BE2C (cell line): Measurements from ENCODE around the gene AGPAT2.

Experiments used
- DNase-seq: peaks from one replicate; pipeline ENCODE4 v3.0.0-alpha.2; 2020
- H3K27me3 ChIP-seq: fragments of 250-450 bp; sonication (Bioruptor Pico); 2 replicates; pipeline ENCODE4 v1.5.1; 2020; ENCODE audit warnings: mild to moderate bottlenecking
- H3K36me3 ChIP-seq: fragments of 250-450 bp; sonication (Bioruptor Pico); 2 replicates; pipeline ENCODE4 v1.5.1; 2020; ENCODE audit warnings: mild to moderate bottlenecking
- H3K4me1 ChIP-seq: fragments of 250-450 bp; sonication (Bioruptor Pico); 2 replicates; pipeline ENCODE4 v1.5.1; 2020
- H3K4me3 ChIP-seq: 2 replicates; pipeline ENCODE4 v1.5.1; 2011; ENCODE audit warnings: low read depth, low read length
- H3K9me3 ChIP-seq: fragments of 250-450 bp; sonication (Bioruptor Pico); 2 replicates; pipeline ENCODE4 v1.5.1; 2020
- TF ChIP-seq, protein P1 (sequence below): IDR thresholded peaks from 2 replicates; pipeline ENCODE4 v1.5.1; 2012; ENCODE audit warnings: mild to moderate bottlenecking, low read depth, low read length

The AGPAT2 gene

GRCh38 chr9:136664000-136664915 is 23.0 kb downstream of the AGPAT2 start:
- H3K4me3 ChIP-seq = no peak overlapping the region

GRCh38 chr9:136662656-136663581 is 24.3 kb downstream of the AGPAT2 start, which contains the start of gene EGFL7:
Gene EGFL7, plus strand, starts transcription at chr9:136662916. Its CDS starts 5,367 bp downstream, at chr9:136668283.
- Histone ChIP-seq H3K4me3 (no peak within 1 kb of the TSS), H3K27me3 (peaks cover 10% of the 10 kb centered on the region), H3K9me3 (no peaks in the 10 kb centered on the region), H3K36me3 (no peaks in the 10 kb centered on the region), H3K4me1 (no peaks in the 10 kb centered on the region; the same call in 1 of the 2 replicates)
- DNase-seq = no peak
- TF ChIP-seq, protein P1, sequence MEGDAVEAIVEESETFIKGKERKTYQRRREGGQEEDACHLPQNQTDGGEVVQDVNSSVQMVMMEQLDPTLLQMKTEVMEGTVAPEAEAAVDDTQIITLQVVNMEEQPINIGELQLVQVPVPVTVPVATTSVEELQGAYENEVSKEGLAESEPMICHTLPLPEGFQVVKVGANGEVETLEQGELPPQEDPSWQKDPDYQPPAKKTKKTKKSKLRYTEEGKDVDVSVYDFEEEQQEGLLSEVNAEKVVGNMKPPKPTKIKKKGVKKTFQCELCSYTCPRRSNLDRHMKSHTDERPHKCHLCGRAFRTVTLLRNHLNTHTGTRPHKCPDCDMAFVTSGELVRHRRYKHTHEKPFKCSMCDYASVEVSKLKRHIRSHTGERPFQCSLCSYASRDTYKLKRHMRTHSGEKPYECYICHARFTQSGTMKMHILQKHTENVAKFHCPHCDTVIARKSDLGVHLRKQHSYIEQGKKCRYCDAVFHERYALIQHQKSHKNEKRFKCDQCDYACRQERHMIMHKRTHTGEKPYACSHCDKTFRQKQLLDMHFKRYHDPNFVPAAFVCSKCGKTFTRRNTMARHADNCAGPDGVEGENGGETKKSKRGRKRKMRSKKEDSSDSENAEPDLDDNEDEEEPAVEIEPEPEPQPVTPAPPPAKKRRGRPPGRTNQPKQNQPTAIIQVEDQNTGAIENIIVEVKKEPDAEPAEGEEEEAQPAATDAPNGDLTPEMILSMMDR = no peak

More at GRCh38 chr9:136664000-136664915, 23.0 kb downstream of the AGPAT2 start:
- Histone ChIP-seq H3K36me3 (no peaks in the 10 kb centered on the region), H3K9me3 (no peaks in the 10 kb centered on the region), H3K4me1 (no peaks in the 10 kb centered on the region; the same call in 1 of the 2 replicates), H3K27me3 (peaks cover 10% of the 10 kb centered on the region)
- DNase-seq = no peak
- TF ChIP-seq, protein P1 = no peak

DNA sequence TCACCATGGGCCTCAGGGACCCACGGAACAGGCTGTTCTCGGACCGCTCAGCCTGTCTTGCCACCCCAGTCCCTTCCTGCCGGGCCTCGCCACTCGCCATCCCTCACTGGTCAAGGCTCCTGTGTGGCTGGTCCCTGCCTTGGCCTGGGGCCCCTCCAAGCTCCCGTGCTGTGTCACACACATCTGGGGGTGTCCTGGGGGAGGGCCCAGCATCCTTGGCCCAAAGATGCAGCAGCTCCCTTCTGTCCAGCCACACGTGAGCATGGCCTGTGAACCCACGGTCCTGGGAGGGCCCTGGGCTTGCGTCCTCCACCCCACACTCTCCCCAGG is 25.0 kb downstream of the AGPAT2 start:
- Histone ChIP-seq H3K4me1 (no peaks in the 10 kb centered on the region; the same call in 1 of the 2 replicates), H3K27me3 (peaks cover 10% of the 10 kb centered on the region)

DNA sequence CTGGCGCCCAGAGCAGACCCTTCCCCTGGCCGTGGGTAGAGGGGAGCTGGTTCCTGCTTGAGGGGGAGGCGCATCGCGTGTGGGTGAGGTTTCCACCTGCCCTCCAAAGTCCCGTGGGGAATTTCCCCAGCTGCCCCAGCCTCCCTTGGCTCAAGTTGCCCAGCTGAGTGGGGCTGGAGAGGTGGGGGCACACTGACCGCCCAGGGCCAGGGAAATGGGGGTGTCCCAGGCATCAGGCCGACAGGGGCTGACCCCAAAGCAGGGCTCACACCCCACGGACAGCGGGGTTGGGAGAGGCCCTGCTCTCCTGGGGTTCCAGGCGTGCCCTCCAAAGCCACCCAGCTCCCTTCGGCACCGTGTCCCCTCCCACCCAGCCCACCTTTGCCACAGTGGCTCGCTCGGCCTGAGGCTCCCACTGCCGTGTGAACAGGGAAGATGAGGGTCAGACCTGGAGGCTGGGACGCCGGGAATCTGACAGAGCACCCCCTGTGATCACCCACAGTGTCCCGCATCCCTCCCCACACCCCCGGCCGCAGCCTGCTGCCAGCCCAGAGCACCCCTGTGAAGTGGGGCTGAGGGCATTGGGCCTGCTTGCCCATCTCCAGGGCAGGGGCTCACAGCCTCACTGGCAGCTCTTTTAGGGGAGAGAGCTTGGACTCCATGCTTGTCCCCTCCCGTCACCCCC is 25.5 kb downstream of the AGPAT2 start:
- Histone ChIP-seq H3K27me3 (peaks cover 7% of the 10 kb centered on the region), H3K9me3 (no peaks in the 10 kb centered on the region), H3K4me3 (no peak overlapping the region), H3K36me3 (no peaks in the 10 kb centered on the region), H3K4me1 (no peaks in the 10 kb centered on the region; the same call in 1 of the 2 replicates)
- TF ChIP-seq, protein P1 = no peak
- DNase-seq = no peak

More for the DNA sequence above, 25.0 kb downstream of the AGPAT2 start:
- Histone ChIP-seq H3K9me3 (no peaks in the 10 kb centered on the region), H3K4me3 (no peak overlapping the region), H3K36me3 (no peaks in the 10 kb centered on the region)
- no peak for DNase-seq
- TF ChIP-seq, protein P1 = no peak

- no peaks in the 10 kb centered on the region for H3K36me3 ChIP-seq
- H3K9me3 ChIP-seq = no peaks in the 10 kb centered on the region
- peaks cover 1% of the 10 kb centered on the region for H3K4me1 ChIP-seq
- H3K4me3 ChIP-seq = no peak overlapping the region
- H3K27me3 ChIP-seq = peaks cover 2% of the 10 kb centered on the region
- TF ChIP-seq, protein P1 = no peak
- DNase-seq = no peak
Measured at GRCh38 chr9:136660971-136661550, 26.2 kb downstream of the AGPAT2 start.
